GM12892 (cell line): ENCODE measurements around the gene CCNJL.

Source experiments
- POLR2A ChIP-seq: IDR thresholded peaks from 2 replicates; pipeline ENCODE4 v1.6.1; 2011; ENCODE audit warnings: low read depth, low read length, control low read depth
- POLR2AphosphoS5 ChIP-seq: IDR thresholded peaks from 2 replicates; pipeline ENCODE4 v1.6.1; 2011; ENCODE audit warnings: low read depth, low read length, control low read depth

DNA sequence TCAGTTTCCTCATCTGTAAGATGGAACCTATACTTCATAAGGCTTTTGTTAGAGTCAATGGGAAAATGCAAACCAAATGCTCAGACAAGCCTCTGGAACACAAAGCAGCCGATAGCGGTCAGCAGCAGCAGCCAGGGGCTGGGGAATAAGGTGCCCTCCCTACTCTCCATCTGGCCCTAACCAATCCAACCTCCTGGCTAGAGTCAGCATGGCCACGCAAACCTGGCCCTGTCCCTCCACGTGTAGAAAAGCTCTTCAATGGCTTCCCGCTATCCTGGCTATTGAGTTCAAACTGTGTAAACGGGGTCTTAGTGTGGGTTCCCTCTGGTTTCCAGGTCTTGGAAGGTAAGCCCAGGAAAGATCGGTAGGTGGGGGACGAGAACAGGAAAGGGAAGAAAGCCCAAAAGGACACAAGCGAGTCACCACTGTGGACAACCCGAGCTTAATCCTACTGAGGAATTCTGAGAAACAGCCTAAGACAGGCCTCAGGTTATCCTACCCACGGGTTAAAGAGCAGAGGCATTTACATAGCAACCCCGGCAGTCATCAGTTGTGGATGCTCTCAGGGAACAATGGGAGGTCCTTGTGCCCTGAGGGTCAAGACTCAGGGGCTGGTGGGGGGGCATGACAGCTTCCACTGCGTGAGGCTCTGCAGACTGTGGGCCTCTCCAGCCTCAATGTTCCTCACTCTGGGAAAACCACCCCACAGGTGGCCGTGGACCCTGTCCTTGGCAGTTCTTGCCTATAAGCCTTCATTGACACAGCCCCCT is 52.2 kb downstream of the CCNJL start:
- no peak for TF ChIP-seq POLR2A
- TF ChIP-seq POLR2AphosphoS5, result no peak
